HL-60 (cell line): ENCODE measurements around the gene ELOVL4.

ENCODE experiments used
- CTCF ChIP-seq: IDR thresholded peaks from one replicate; pipeline ENCODE4 v1.5.1; 2011; ENCODE audit warnings: low read length, control low read depth, inconsistent platforms; ENCODE audit not compliant: insufficient read depth
- GABPA ChIP-seq: IDR thresholded peaks from 2 replicates; pipeline ENCODE4 v1.6.1; 2012; ENCODE audit warnings: low read depth
- POLR2AphosphoS5 ChIP-seq: IDR thresholded peaks from 2 replicates; pipeline ENCODE4 v1.6.1; 2012; ENCODE audit warnings: low read depth
- TF ChIP-seq, protein P1 (sequence below): IDR thresholded peaks from 2 replicates; pipeline ENCODE4 v1.6.1; 2012; ENCODE audit warnings: low read depth; ENCODE audit not compliant: insufficient replicate concordance

DNA sequence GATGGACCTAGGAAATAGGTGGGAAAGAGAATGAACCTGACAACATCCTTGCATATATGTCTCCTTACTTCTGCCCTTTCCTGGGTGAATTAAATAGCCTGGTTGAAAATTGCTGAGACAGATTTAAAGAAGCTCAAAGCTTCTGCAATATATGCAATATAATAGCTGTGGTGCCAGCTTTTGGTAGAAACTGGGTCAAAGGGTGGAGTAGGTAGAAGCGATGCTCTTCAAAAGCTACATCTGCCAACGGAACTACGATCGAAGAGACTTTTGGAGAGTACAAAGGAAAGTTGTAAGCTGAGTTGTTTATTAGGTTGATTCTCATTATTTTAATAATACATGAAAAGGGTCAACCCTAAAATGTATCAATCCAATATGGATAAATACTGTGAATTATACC, 34.3 kb upstream of the ELOVL4 start:
- no peak for TF ChIP-seq CTCF
- TF ChIP-seq, protein P1, sequence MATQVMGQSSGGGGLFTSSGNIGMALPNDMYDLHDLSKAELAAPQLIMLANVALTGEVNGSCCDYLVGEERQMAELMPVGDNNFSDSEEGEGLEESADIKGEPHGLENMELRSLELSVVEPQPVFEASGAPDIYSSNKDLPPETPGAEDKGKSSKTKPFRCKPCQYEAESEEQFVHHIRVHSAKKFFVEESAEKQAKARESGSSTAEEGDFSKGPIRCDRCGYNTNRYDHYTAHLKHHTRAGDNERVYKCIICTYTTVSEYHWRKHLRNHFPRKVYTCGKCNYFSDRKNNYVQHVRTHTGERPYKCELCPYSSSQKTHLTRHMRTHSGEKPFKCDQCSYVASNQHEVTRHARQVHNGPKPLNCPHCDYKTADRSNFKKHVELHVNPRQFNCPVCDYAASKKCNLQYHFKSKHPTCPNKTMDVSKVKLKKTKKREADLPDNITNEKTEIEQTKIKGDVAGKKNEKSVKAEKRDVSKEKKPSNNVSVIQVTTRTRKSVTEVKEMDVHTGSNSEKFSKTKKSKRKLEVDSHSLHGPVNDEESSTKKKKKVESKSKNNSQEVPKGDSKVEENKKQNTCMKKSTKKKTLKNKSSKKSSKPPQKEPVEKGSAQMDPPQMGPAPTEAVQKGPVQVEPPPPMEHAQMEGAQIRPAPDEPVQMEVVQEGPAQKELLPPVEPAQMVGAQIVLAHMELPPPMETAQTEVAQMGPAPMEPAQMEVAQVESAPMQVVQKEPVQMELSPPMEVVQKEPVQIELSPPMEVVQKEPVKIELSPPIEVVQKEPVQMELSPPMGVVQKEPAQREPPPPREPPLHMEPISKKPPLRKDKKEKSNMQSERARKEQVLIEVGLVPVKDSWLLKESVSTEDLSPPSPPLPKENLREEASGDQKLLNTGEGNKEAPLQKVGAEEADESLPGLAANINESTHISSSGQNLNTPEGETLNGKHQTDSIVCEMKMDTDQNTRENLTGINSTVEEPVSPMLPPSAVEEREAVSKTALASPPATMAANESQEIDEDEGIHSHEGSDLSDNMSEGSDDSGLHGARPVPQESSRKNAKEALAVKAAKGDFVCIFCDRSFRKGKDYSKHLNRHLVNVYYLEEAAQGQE: no peak
- no peak for TF ChIP-seq GABPA
- no peak for TF ChIP-seq POLR2AphosphoS5
